Measurements from ENCODE around the gene PIGX.
"Not testable (repeated sequence)": the region's sequence is repeated elsewhere in the genome, so short reads cannot be mapped to it uniquely, and the experiment has no call there.

Gene PIGX

GRCh38 chr3:196739671-196740480 is 27.7 kb downstream of the PIGX start, which contains the start of gene PAK2:
TSS of gene PAK2 (plus strand) at chr3:196739857. CDS start at chr3:196782647, 42,790 bp downstream.
- Histone ChIP-seq H3K27me3 (ENCODE audit: control insufficient read depth in 1 of 2, insufficient read depth in 2 of 2, low read length in 2 of 2) (no peaks in the 10 kb centered on the region), H3K4me3 (ENCODE audit: low read length in 2 of 2) (peak within 1 kb of the TSS; percentile 89 to 90), H3K9ac (ENCODE audit: low read length in 2 of 2) (peak within 1 kb of the TSS; percentile 95 to 97), H3K27ac (ENCODE audit: low read length) (peak within 1 kb of the TSS; percentile 92), H3K36me3 (ENCODE audit: control insufficient read depth in 2 of 2, insufficient read depth in 2 of 2, low read length in 2 of 2) (no peaks in the 10 kb centered on the region), H3K9me3 (ENCODE audit: control insufficient read depth in 2 of 2, low read length in 2 of 2) (no peaks in the 10 kb centered on the region), H3K4me1 (ENCODE audit: control insufficient read depth, insufficient read depth, low read length) (peaks cover 7% of the 10 kb centered on the region)

- no peaks in the 10 kb centered on the region for H3K9me3 ChIP-seq (ENCODE audit: control insufficient read depth in 2 of 2, low read length in 2 of 2)
- H3K4me3 ChIP-seq (ENCODE audit: low read length in 2 of 2) = peak overlapping the region; percentile 89 to 90
- peak overlapping the region; percentile 92 for H3K27ac ChIP-seq (ENCODE audit: low read length)
- no peaks in the 10 kb centered on the region for H3K27me3 ChIP-seq (ENCODE audit: control insufficient read depth in 1 of 2, insufficient read depth in 2 of 2, low read length in 2 of 2)
- H3K9ac ChIP-seq (ENCODE audit: low read length in 2 of 2) = peak overlapping the region; percentile 95 to 97
- H3K4me1 ChIP-seq (ENCODE audit: control insufficient read depth, insufficient read depth, low read length) = peaks cover 7% of the 10 kb centered on the region
- no peaks in the 10 kb centered on the region for H3K36me3 ChIP-seq (ENCODE audit: control insufficient read depth in 2 of 2, insufficient read depth in 2 of 2, low read length in 2 of 2)
Observed at GRCh38 chr3:196740481-196741248, 28.5 kb downstream of the PIGX start.

- Histone ChIP-seq H3K4me3 (ENCODE audit: low read length in 2 of 2) (peak overlapping the region; percentile 89 to 90), H3K27me3 (ENCODE audit: control insufficient read depth in 1 of 2, insufficient read depth in 2 of 2, low read length in 2 of 2) (no peaks in the 10 kb centered on the region), H3K27ac (ENCODE audit: low read length) (peak overlapping the region; percentile 92), H3K4me1 (ENCODE audit: control insufficient read depth, insufficient read depth, low read length) (peaks cover 7% of the 10 kb centered on the region), H3K36me3 (ENCODE audit: control insufficient read depth in 2 of 2, insufficient read depth in 2 of 2, low read length in 2 of 2) (no peaks in the 10 kb centered on the region), H3K9me3 (ENCODE audit: control insufficient read depth in 2 of 2, low read length in 2 of 2) (no peaks in the 10 kb centered on the region), H3K9ac (ENCODE audit: low read length in 2 of 2) (peak overlapping the region; percentile 95 to 97)
Observed at GRCh38 chr3:196741249-196741889, 29.2 kb downstream of the PIGX start.

- not testable (repeated sequence) for H3K27ac ChIP-seq (ENCODE audit: low read length)
Observed at GRCh38 chr3:196743569-196743968, 31.4 kb downstream of the PIGX start.

GRCh38 chr3:196749125-196749524 is 36.9 kb downstream of the PIGX start:
- Histone ChIP-seq H3K36me3 (ENCODE audit: control insufficient read depth in 2 of 2, insufficient read depth in 2 of 2, low read length in 2 of 2) (peaks cover 0 to 2% of the 10 kb centered on the region in 2 donors), H3K4me1 (ENCODE audit: control insufficient read depth, insufficient read depth, low read length) (no peaks in the 10 kb centered on the region), H3K9ac (ENCODE audit: low read length in 2 of 2) (no peak overlapping the region), H3K4me3 (ENCODE audit: low read length in 2 of 2) (no peak overlapping the region), H3K27ac (ENCODE audit: low read length) (no peak overlapping the region), H3K27me3 (ENCODE audit: control insufficient read depth in 1 of 2, insufficient read depth in 2 of 2, low read length in 2 of 2) (no peaks in the 10 kb centered on the region), H3K9me3 (ENCODE audit: control insufficient read depth in 2 of 2, low read length in 2 of 2) (no peaks in the 10 kb centered on the region)

More at GRCh38 chr3:196743569-196743968, 31.4 kb downstream of the PIGX start:
- H3K9me3 ChIP-seq (ENCODE audit: control insufficient read depth in 2 of 2, low read length in 2 of 2); H3K4me1 ChIP-seq (ENCODE audit: control insufficient read depth, insufficient read depth, low read length); H3K9ac ChIP-seq (ENCODE audit: low read length in 2 of 2); H3K4me3 ChIP-seq (ENCODE audit: low read length in 2 of 2); H3K36me3 ChIP-seq (ENCODE audit: control insufficient read depth in 2 of 2, insufficient read depth in 2 of 2, low read length in 2 of 2); H3K27me3 ChIP-seq (ENCODE audit: control insufficient read depth in 1 of 2, insufficient read depth in 2 of 2, low read length in 2 of 2): not testable (repeated sequence)

- H3K27me3 ChIP-seq (ENCODE audit: control insufficient read depth in 1 of 2, insufficient read depth in 2 of 2, low read length in 2 of 2) = no peaks in the 10 kb centered on the region
- H3K9ac ChIP-seq (ENCODE audit: low read length in 2 of 2) = no peak overlapping the region
- H3K4me3 ChIP-seq (ENCODE audit: low read length in 2 of 2) = no peak overlapping the region
- H3K9me3 ChIP-seq (ENCODE audit: control insufficient read depth in 2 of 2, low read length in 2 of 2) = peaks cover 3 to 7% of the 10 kb centered on the region in 2 donors
- peaks cover 0 to 2% of the 10 kb centered on the region in 2 donors for H3K36me3 ChIP-seq (ENCODE audit: control insufficient read depth in 2 of 2, insufficient read depth in 2 of 2, low read length in 2 of 2)
- no peaks in the 10 kb centered on the region for H3K4me1 ChIP-seq (ENCODE audit: control insufficient read depth, insufficient read depth, low read length)
- no peak overlapping the region for H3K27ac ChIP-seq (ENCODE audit: low read length)
Observed at GRCh38 chr3:196753201-196753600, 41.0 kb downstream of the PIGX start.

GRCh38 chr3:196754091-196754981 is 42.2 kb downstream of the PIGX start:
- Histone ChIP-seq H3K27ac (ENCODE audit: low read length) (no peak overlapping the region), H3K9me3 (ENCODE audit: control insufficient read depth in 2 of 2, low read length in 2 of 2) (peaks cover 3 to 7% of the 10 kb centered on the region in 2 donors), H3K27me3 (ENCODE audit: control insufficient read depth in 1 of 2, insufficient read depth in 2 of 2, low read length in 2 of 2) (no peaks in the 10 kb centered on the region), H3K9ac (ENCODE audit: low read length in 2 of 2) (no peak overlapping the region), H3K36me3 (ENCODE audit: control insufficient read depth in 2 of 2, insufficient read depth in 2 of 2, low read length in 2 of 2) (peaks cover 0 to under 1% of the 10 kb centered on the region in 2 donors), H3K4me1 (ENCODE audit: control insufficient read depth, insufficient read depth, low read length) (no peaks in the 10 kb centered on the region), H3K4me3 (ENCODE audit: low read length in 2 of 2) (no peak overlapping the region)

- Histone ChIP-seq H3K9me3 (ENCODE audit: control insufficient read depth in 2 of 2, low read length in 2 of 2) (peaks cover 3 to 7% of the 10 kb centered on the region in 2 donors), H3K4me1 (ENCODE audit: control insufficient read depth, insufficient read depth, low read length) (no peaks in the 10 kb centered on the region)
Observed at GRCh38 chr3:196756732-196757131, 44.6 kb downstream of the PIGX start.

GRCh38 chr3:196757876-196758739 is 45.9 kb downstream of the PIGX start:
- Histone ChIP-seq H3K9ac (ENCODE audit: low read length in 2 of 2) (no peak overlapping the region), H3K36me3 (ENCODE audit: control insufficient read depth in 2 of 2, insufficient read depth in 2 of 2, low read length in 2 of 2) (no peaks in the 10 kb centered on the region), H3K27ac (ENCODE audit: low read length) (no peak overlapping the region), H3K27me3 (ENCODE audit: control insufficient read depth in 1 of 2, insufficient read depth in 2 of 2, low read length in 2 of 2) (no peaks in the 10 kb centered on the region), H3K4me1 (ENCODE audit: control insufficient read depth, insufficient read depth, low read length) (no peaks in the 10 kb centered on the region), H3K4me3 (ENCODE audit: low read length in 2 of 2) (no peak overlapping the region), H3K9me3 (ENCODE audit: control insufficient read depth in 2 of 2, low read length in 2 of 2) (peaks cover 3 to 7% of the 10 kb centered on the region in 2 donors)

More at GRCh38 chr3:196756732-196757131, 44.6 kb downstream of the PIGX start:
- Histone ChIP-seq H3K36me3 (ENCODE audit: control insufficient read depth in 2 of 2, insufficient read depth in 2 of 2, low read length in 2 of 2) (no peaks in the 10 kb centered on the region), H3K27ac (ENCODE audit: low read length) (no peak overlapping the region), H3K4me3 (ENCODE audit: low read length in 2 of 2) (no peak overlapping the region), H3K27me3 (ENCODE audit: control insufficient read depth in 1 of 2, insufficient read depth in 2 of 2, low read length in 2 of 2) (no peaks in the 10 kb centered on the region), H3K9ac (ENCODE audit: low read length in 2 of 2) (no peak overlapping the region)
